ENCODE data around the gene ASAP3.

Gene ASAP3

DNA sequence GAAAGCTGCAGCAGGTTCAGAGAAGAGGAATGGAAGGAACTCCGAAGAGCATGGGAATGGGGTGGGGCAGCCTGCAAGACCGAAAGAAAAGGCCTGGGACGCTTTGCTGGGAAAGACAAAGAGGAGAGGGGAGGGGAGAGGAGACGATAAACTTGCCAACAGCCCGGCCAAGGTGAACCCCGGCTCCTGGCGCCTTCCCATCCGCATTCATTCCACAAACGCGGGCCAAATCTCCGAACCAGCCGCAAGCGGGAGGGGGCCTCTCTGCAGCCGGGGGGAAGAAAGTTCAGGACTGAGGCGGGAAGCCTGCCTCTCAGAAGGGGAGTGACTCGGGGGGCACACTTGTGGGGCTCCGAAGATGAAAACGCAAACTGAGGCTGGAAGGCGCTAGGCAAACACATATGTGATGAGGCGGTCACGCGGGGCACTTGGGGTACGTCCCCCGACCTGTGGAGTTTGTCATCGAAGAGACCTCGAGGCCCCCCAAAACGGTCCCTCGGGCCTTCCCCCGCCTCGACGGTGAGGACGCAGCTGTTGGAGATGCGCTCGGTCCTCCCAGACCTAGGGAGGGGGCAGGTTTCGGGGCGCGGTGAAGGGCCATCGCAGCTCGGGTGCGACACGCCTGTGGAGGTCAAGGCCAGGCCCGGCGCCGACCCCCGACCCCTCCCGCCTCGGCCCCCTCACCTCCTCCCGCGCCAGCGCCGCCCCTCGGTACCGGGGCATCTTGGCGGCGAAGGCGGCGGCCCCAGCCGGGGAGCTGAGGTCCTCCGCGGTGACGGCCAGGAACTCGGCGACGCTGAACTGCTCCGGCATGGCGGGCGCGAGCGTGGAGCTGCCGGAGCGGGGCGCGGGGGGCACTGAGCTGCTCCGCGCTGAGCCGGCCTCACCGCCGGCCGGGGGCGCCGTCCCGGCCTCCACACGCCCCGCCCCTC lies at the start of gene ASAP3:
Gene ASAP3 (minus strand): TSS at position 859 of the 932 bp plus-strand sequence. CDS start 46 bp downstream, at position 813.
- Histone ChIP-seq H3K9me3 (ENCODE audit: control insufficient read depth, insufficient read depth, low read length) (no peaks in the 10 kb centered on the region), H3K9me2 (replicated peaks; ENCODE audit: control insufficient read depth, low read length) (no peaks in the 10 kb centered on the region), H3K27ac (ENCODE audit: low read depth, low read length) (peak within 1 kb of the TSS; percentile 66), H3K4me2 (ENCODE audit: low read length) (peak within 1 kb of the TSS; percentile 85), H3K79me2 (ENCODE audit: control insufficient read depth, low read length) (peaks cover 46% of the 10 kb centered on the region), H3K27me3 (ENCODE audit: control insufficient read depth, low read length) (no peaks in the 10 kb centered on the region), H3K4me1 (ENCODE audit: control insufficient read depth, low read length) (peaks cover 64% of the 10 kb centered on the region), H3K36me3 (ENCODE audit: control insufficient read depth, low read length) (peaks cover 3% of the 10 kb centered on the region; the same call in 1 of the 2 replicates), H4K20me1 (ENCODE audit: control insufficient read depth, insufficient read depth, low read depth, low read length) (no peaks in the 10 kb centered on the region), H3K4me3 (ENCODE audit: low read length) (peak within 1 kb of the TSS; percentile 75), H3F3A (ENCODE audit: control insufficient read depth, insufficient read depth) (peaks cover 7% of the 10 kb centered on the region; the same call in 1 of the 2 replicates)
- TF ChIP-seq EZH2phosphoT487 (IDR thresholded peaks at IDR 0.05; ENCODE audit: borderline replicate concordance, low read length) (no peak), CTCF (IDR thresholded peaks at IDR 0.05; ENCODE audit: low read depth, low read length, poor library complexity, severe bottlenecking) (peak; percentile 26)

DNA sequence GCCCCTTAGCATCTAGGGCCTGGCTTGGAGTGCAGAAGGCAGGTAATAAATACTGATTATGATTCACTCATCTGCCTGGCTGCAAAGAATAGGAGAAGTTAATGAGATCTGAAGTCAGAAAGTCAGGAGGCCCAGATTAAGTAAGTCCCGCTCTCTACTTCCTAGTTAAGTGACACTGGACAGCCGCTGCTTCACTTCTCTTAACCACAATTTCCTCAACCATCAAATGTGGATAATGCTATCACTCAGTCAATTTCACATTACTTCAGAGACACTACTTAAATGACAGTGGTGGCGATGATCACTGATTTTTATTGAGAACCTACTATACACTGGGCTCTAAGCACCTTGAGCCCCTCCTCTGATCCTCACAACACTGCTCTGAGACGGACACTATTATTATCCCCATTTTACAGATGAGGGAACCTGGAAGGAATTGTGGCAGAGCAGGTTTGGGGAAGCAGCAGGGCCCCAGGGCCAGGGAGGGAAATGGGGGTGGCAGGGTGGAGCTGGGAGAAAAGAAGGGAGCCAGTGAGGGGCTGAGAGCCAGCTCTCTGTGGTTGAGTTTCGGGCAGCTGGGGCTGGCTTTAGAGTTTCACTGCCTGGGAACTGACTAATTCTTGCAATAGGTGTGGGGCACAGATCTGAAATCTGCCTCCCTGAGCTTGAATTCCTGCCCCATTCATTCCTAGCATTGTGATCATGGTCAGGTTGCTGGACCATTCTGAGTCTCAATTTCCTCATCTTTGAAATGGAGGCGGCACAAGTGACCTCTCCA lies 49.5 kb upstream of the ASAP3 start:
- no peak for TF ChIP-seq EZH2phosphoT487 (IDR thresholded peaks at IDR 0.05; ENCODE audit: borderline replicate concordance, low read length)
- TF ChIP-seq CTCF (IDR thresholded peaks at IDR 0.05; ENCODE audit: low read depth, low read length, poor library complexity, severe bottlenecking): no peak
- H3K4me2 ChIP-seq (ENCODE audit: low read length): peak overlapping the region; percentile 93
- no peaks in the 10 kb centered on the region for H3K9me2 ChIP-seq (replicated peaks; ENCODE audit: control insufficient read depth, low read length)
- H3K4me3 ChIP-seq (ENCODE audit: low read length): peak overlapping the region; percentile 76
- H3K27ac ChIP-seq (ENCODE audit: low read depth, low read length): peak overlapping the region; percentile 99
- peaks cover 33% of the 10 kb centered on the region for H3F3A ChIP-seq (ENCODE audit: control insufficient read depth, insufficient read depth)
- no peaks in the 10 kb centered on the region for H3K27me3 ChIP-seq (ENCODE audit: control insufficient read depth, low read length)
- H3K36me3 ChIP-seq (ENCODE audit: control insufficient read depth, low read length): peaks cover 26% of the 10 kb centered on the region
- peaks cover 68% of the 10 kb centered on the region for H3K4me1 ChIP-seq (ENCODE audit: control insufficient read depth, low read length)
- H4K20me1 ChIP-seq (ENCODE audit: control insufficient read depth, insufficient read depth, low read depth, low read length): no peaks in the 10 kb centered on the region
- no peaks in the 10 kb centered on the region for H3K9me3 ChIP-seq (ENCODE audit: control insufficient read depth, insufficient read depth, low read length)
- peaks cover 37% of the 10 kb centered on the region for H3K79me2 ChIP-seq (ENCODE audit: control insufficient read depth, low read length)

GRCh38 chr1:23531562-23532094 lies 47.6 kb upstream of the ASAP3 start:
- H3K4me3 ChIP-seq (ENCODE audit: low read length): peak overlapping the region; percentile 76
- H3F3A ChIP-seq (ENCODE audit: control insufficient read depth, insufficient read depth): peaks cover 47% of the 10 kb centered on the region
- peaks cover 55% of the 10 kb centered on the region for H3K79me2 ChIP-seq (ENCODE audit: control insufficient read depth, low read length)
- TF ChIP-seq EZH2phosphoT487 (IDR thresholded peaks at IDR 0.05; ENCODE audit: borderline replicate concordance, low read length) (no peak), CTCF (IDR thresholded peaks at IDR 0.05; ENCODE audit: low read depth, low read length, poor library complexity, severe bottlenecking) (peak; percentile 46)
- peak overlapping the region; percentile 93 for H3K4me2 ChIP-seq (ENCODE audit: low read length)
- peaks cover 70% of the 10 kb centered on the region for H3K4me1 ChIP-seq (ENCODE audit: control insufficient read depth, low read length)
- peak overlapping the region; percentile 99 for H3K27ac ChIP-seq (ENCODE audit: low read depth, low read length)
- peaks cover 44% of the 10 kb centered on the region for H3K36me3 ChIP-seq (ENCODE audit: control insufficient read depth, low read length)
- H3K9me3 ChIP-seq (ENCODE audit: control insufficient read depth, insufficient read depth, low read length): no peaks in the 10 kb centered on the region
- H4K20me1 ChIP-seq (ENCODE audit: control insufficient read depth, insufficient read depth, low read depth, low read length): no peaks in the 10 kb centered on the region
- no peaks in the 10 kb centered on the region for H3K9me2 ChIP-seq (replicated peaks; ENCODE audit: control insufficient read depth, low read length)
- no peaks in the 10 kb centered on the region for H3K27me3 ChIP-seq (ENCODE audit: control insufficient read depth, low read length)
